ENCODE measurements around the gene GTF2F2. TPM values are rescaled to one million over a fixed set of nuclear protein-coding genes. Genes with fewer than 3 reads are reported as not detected.

Gene GTF2F2
- total RNA-seq, 1 experiment from 2014 or later: 65.4 TPM

DNA sequence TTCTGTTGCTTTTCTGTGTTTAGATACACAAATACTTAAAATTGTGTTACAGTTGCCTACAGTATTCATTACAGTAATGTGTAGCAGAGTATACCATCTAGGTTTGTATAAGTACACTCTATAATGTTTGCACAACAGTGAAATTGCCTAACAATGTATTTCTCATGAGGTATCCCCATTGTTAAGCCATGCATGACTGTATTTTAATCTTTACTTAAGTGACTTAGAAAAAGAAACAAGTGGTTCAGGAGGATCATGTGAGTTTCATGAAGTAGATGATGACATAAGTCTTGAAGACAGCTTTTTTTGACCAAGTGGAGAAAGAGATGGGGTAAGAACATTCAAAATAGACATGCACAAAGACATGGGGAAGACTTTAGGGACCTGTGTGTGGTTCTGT, 88.9 kb downstream of the GTF2F2 start:
- peak; percentile 48 for DNase-seq (ENCODE audit: low read depth)

GRCh38 chr13:45215392-45216077, 95.2 kb downstream of the GTF2F2 start:
- DNase-seq (ENCODE audit: low read depth): peak; percentile 55

DNA sequence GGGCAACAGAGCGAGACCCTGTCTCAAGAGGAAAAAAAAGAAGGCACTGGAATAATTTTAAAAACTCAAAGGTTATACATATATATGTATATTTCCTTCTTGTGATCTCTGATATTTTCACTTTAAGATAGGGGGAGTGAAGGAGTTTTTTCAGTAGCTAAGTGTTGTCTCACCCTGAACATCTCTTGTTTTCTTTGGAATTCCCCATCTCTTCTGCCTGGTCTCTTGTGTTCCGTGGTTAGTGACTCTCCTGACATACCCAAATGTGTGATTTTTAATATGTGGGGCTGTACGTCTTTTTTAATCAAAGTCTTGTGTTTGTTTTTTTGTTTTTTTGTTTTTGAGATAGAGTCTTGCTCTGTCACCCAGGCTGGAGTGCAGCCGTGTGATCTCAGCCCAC, 95.9 kb downstream of the GTF2F2 start:
- no peak for DNase-seq (ENCODE audit: low read depth)

DNA sequence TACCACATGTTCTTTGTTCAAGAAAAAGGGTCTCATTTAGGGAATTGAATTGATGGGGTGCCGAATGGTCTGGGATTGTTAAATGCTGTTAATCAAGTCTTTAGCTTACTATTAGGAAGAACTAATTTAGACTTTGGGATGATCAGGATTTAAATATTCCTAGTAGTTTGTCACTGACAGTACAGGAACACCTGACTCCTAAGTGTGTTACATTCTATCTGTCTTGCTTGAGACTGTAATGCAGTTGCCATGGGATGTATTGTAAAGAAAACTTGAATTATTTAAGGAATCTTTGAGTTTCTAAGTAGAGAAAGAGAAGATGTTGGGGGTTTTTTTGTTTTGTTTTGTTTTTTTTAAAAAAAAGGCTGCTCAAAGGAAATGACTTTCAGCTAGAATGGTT, 98.4 kb downstream of the GTF2F2 start:
- DNase-seq (ENCODE audit: low read depth): no peak

DNA sequence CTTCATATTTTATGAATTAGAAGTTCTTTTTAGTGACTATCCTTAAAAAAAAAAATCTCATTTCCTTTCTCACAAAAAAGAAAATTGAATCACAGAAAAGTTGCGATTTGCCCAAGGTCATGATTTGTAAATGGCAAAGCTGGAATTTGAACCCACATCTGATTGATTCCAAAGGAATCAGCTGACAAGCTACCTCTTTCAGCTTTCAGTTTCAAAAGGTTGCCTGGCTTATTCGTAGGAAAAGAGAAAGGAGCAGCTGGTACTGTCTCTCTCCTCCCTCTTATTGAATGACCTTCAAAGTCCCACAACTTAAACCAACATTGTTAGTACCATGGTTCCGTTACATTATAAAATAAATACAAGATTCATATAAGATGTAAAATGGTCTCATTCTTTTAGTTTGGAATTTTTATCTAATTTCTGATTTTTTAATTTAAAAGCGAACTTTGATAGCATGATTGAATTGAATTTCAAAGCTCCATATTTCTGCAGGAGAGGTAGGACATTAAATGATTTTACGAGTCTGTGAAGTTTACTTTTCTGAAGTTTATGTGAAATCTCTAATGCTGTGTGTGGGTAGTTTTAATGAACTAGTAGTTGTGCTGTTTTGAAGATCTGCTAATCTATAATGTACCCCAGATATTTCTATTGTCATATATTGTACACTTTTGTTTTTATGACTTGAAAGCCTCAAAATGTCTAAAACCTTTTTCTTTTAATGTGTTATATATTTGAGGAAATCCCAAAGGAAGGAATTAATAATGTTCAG, 99.0 kb downstream of the GTF2F2 start:
- DNase-seq (ENCODE audit: low read depth): peak; percentile 82

DNA sequence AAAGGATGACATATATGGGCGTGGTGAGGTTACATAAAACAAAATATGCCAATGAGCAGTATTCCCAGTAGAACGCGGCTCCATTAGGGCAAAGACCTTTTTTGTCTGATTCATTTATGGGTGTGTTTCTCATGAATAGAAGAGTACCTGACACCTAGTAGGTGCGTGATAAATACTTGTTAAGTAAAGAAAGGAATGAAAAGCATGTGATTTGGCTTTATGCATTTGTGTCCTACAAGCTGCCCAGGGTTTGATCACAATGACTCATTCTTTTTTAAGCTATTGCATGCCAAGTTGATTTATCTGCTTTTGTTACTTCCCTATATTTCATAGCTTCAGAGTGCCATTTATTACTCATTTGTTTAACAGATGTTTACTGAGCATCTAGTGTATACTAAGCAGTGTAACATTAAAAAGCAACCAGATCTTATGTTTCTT, 99.6 kb downstream of the GTF2F2 start:
- peak; percentile 87 for DNase-seq (ENCODE audit: low read depth)

DNA sequence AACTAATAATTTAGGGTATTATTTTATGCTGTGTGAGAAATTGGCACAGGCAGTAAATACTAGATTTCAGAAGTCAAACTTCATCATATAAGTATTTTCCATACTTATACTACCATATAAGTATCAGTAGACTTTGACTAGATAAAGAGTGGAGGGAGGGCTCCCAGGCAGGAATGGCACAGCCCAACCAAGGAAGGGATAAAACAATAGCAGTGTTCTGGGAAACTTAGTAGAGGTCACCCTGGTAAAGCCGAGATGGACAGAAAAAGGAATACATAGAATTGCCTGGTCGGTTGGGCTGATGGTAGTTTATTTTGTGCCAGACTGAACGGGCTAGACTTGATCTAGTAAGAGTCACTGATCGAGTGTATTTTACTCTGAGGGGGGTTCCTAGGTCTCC, 100.1 kb downstream of the GTF2F2 start:
- no peak for DNase-seq (ENCODE audit: low read depth)

- no peak for DNase-seq (ENCODE audit: low read depth)
These were observed 102.2 kb downstream of the GTF2F2 start for GRCh38 chr13:45222516-45222915.

DNA sequence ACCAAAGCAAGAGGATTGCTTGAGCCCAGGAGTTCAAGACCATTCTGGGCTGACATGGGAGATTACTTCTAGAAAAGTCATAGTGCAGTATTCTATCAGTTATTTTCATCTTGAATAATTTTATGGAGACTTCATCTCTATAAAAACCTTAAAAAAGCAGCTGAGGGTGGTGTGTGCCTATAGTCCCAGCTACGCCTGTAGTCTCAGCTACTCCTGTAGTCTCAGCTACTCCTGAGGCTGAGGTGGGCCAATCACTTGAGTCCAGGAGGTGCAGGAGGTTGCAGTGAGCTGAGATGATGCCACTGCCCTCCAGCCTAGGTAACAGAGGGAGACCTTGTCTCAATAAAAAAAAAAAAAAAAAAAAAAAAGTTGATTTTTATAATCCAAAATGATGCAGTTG, 102.6 kb downstream of the GTF2F2 start:
- DNase-seq (ENCODE audit: low read depth): no peak

- DNase-seq (ENCODE audit: low read depth): peak; percentile 70
These were observed 103.9 kb downstream of the GTF2F2 start for GRCh38 chr13:45224176-45224575.

DNA sequence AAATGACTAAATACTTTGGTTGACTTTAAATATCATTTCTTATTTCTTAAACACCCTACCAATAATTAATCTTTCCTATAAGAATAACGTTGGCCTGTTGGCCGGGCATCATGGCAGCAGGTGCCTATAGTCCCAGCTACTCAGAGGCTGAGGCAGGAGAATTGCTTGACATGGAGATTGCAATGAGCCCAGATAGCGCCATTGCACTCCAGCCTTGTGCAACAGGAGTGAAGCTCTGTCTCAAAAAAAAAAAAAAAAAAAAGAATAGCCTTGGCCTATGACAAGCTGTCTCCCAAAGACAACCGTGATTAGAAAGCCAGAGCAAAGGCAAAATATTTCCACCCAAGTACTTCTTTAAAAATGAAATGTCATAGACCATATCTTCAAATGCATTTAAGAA, 105.1 kb downstream of the GTF2F2 start:
- no peak for DNase-seq (ENCODE audit: low read depth)

DNA sequence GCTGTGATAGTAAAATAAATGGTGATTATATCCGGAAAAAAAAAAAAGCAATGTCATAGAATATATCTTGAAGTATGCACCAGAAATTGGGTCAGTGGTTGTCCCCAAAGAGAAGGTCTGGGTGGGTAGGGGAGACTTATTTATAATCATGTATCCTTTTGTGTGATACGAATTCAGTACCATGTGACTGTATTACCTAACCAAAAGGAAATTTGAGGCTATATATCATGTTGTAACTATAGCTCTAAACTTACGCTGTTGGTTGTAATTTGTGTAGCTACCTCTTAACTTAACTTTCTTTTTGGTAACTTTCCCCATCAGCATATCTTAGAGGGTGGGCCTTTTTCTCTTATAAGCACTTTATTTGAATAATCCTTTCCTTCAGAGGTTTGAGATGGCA, 105.7 kb downstream of the GTF2F2 start:
- no peak for DNase-seq (ENCODE audit: low read depth)

DNA sequence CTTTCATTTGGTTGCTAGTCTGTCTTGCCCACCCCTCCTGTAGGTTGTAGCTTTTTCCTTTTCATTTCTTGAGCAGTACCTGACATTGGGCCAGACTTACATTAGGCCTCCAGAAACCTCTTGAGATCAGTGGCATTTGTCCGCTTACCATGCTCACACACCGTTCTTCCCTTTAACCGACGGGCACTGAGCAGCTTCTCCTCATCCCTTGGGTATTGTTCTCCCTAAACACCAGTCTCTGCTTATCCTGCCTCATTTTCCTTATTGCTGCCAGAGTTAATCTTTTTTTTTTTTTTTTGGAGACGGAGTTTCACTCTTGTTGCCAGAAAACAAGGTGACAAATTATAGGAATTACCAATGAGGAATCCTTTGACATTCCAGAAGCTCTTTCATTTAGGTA, 107.7 kb downstream of the GTF2F2 start:
- no peak for DNase-seq (ENCODE audit: low read depth)

DNA sequence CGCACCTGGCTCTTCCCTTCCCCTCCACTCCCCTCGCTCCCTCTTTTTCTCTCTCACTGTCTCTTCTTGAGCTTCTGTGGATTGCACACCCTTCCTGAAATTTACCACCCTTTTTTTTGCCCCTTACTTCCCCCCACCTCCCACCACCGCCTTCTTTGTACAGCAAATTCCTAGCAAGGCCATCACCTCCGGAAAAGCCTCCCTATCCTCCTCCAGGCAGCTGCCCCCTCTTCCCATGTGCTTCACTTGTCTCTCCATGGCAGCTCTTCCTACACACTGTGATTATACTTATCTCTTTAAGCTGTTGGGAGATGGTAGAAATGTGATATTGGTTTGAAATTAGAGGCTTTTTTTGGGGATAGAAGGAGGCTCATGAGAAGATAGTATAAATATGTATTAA, 108.9 kb downstream of the GTF2F2 start:
- DNase-seq (ENCODE audit: low read depth): no peak

DNA sequence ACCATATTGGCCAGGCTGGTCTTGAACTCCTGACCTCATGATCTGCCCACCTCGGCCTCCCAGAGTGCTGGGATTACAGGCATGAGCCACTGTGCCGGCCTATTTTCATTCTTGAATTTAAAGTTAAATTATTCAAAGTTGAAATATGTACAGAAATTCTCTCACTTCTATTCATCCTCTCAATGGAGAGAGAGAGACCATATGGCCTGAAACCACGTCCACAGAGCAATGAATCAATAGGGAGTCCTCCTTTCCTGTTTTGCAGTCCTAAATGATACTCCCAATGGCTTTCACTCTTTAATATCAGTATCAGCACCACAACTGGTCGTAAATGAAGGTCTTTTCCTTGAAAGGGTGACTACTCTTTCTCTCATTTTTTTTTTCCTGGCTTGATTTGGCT, 111.0 kb downstream of the GTF2F2 start:
- peak; percentile 43 for DNase-seq (ENCODE audit: low read depth)

GRCh38 chr13:45231722-45232121, 111.4 kb downstream of the GTF2F2 start:
- peak; percentile 62 for DNase-seq (ENCODE audit: low read depth)

GRCh38 chr13:45232591-45232990, 112.3 kb downstream of the GTF2F2 start:
- no peak for DNase-seq (ENCODE audit: low read depth)

DNA sequence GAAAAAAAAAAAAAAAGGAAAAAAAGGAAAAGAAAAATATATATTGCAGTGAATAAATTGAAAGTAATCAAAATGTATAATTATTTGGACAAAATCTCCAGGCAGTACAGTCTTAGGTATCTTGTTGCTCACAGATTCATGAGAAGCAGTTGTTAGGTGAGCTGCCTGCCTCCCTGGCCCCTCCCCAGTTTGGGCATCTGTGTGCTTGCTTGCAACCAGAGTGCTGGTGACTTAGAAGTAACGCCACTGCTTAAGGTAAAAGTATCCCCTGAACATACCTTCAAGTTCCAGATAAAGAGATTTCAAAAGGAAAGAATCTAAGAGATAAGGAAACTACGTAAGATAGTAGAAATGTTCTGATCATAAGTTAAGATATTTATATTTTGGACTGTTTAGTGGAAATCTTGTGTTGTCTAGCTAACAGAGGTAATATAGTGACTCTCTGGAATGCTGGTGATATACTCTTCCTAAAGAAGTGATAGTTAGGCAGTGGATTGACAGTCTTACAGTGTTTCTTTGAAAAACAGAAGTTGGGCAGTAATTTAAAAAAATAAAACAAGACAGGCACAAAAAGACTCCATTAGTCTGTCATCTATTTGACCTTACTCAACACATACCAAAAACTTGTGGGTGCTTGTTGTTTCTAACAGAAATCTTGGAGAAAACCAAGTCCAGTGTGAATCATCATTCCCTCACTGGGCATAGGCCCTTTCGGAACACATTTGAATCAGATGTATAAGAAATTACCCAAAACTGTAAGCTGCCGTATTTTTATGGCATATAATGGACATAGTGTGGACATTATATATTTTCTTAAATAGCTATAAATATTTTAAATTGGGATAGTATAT, 118.9 kb downstream of the GTF2F2 start:
- peak; percentile 78 for DNase-seq (ENCODE audit: low read depth)

- peak; percentile 41 for DNase-seq (ENCODE audit: low read depth)
These were observed 119.8 kb downstream of the GTF2F2 start for GRCh38 chr13:45240143-45240542.

DNA sequence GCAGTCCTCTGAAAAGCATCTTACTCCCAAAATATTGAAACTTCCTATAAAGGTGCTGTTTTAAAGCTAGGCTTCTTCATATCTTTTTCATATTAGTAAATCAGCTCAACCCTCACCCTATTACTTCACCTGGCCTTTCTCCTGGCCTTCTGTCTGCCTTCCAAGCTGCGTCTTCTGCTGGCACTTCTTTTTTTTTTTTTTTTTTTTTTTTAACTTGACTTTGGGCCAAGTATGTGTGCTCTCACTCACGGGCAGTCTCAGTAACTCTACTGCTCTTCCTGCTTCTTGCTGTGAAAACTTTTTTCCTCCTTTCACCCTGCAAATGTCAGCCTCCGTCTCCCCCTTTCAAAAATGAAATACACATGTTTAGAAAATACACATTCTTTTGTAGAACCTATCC, 121.8 kb downstream of the GTF2F2 start:
- DNase-seq (ENCODE audit: low read depth): peak; percentile 46

- no peak for DNase-seq (ENCODE audit: low read depth)
These were observed 122.2 kb downstream of the GTF2F2 start for GRCh38 chr13:45242524-45242923.

GRCh38 chr13:45243077-45243476, 122.8 kb downstream of the GTF2F2 start:
- DNase-seq (ENCODE audit: low read depth): no peak
